Measurements from ENCODE around the gene DENND6B. TPM values are rescaled to one million over a fixed set of nuclear protein-coding genes. Genes with fewer than 3 reads are reported as not detected.

The DENND6B gene
- total RNA-seq, 1 experiment from 2014 or later, result 2.5 TPM

GRCh38 chr22:50282361-50283155 is 44.3 kb downstream of the DENND6B start:
- H3K27ac Mint-ChIP-seq, result no peak overlapping the region
- no peak for TF ChIP-seq ZBTB43 (CRISPR knock-in tag; IDR thresholded peaks at IDR 0.05)
- no peak for TF ChIP-seq E2F5 (CRISPR knock-in tag; IDR thresholded peaks at IDR 0.05)
- TF ChIP-seq ZNF532 (CRISPR knock-in tag; IDR thresholded peaks at IDR 0.05; ENCODE audit: borderline replicate concordance), result no peak
- no peak for TF ChIP-seq ETV6 (CRISPR knock-in tag; IDR thresholded peaks at IDR 0.05)
- no peak for TF ChIP-seq RORB (CRISPR knock-in tag; IDR thresholded peaks at IDR 0.05)
- TF ChIP-seq PRRX2 (CRISPR knock-in tag; IDR thresholded peaks at IDR 0.05), result no peak
- no peak for DNase-seq (ENCODE audit: low spot score)

GRCh38 chr22:50281957-50282356 is 44.9 kb downstream of the DENND6B start:
- Mint-ChIP-seq H3K27ac (no peak overlapping the region), H3K4me3 (no peak overlapping the region), H3K27me3 (ENCODE audit: low read depth) (no peaks in the 10 kb centered on the region), H3K36me3 (peaks cover 33% of the 10 kb centered on the region), H3K4me1 (no peaks in the 10 kb centered on the region), H3K9me3 (no peaks in the 10 kb centered on the region)
- DNase-seq (ENCODE audit: low spot score) (no peak), ATAC-seq (no peak)
- ChIA-PET CTCF (no interaction called here), POLR2A (no interaction called here)
- no peak for TF ChIP-seq SMAD4 (CRISPR knock-in tag; IDR thresholded peaks at IDR 0.05)
- TF ChIP-seq ATF3 (CRISPR knock-in tag; conservative IDR thresholded peaks at IDR 0.05), result no peak
- no peak for TF ChIP-seq ZNF263 (CRISPR knock-in tag; IDR thresholded peaks at IDR 0.05; ENCODE audit: low read depth)
- no peak for TF ChIP-seq ATF1 (CRISPR knock-in tag; IDR thresholded peaks at IDR 0.05)
- TF ChIP-seq ELF4 (CRISPR knock-in tag; IDR thresholded peaks at IDR 0.05; ENCODE audit: low read depth), result no peak
- no peak for TF ChIP-seq ZNF396 (CRISPR knock-in tag; IDR thresholded peaks at IDR 0.05; ENCODE audit: borderline replicate concordance)
- no peak for TF ChIP-seq GABPB1 (CRISPR knock-in tag; IDR thresholded peaks at IDR 0.05)
- TF ChIP-seq ZBTB43 (CRISPR knock-in tag; IDR thresholded peaks at IDR 0.05), result no peak
- no peak for TF ChIP-seq MAX (CRISPR knock-in tag; IDR thresholded peaks at IDR 0.05)
- no peak for TF ChIP-seq AFF4 (CRISPR knock-in tag; IDR thresholded peaks at IDR 0.05; ENCODE audit: borderline replicate concordance)
- TF ChIP-seq PRRX2 (CRISPR knock-in tag; IDR thresholded peaks at IDR 0.05), result no peak
- TF ChIP-seq CDX4 (CRISPR knock-in tag; IDR thresholded peaks at IDR 0.05; ENCODE audit: borderline replicate concordance), result no peak
- no peak for TF ChIP-seq E2F1 (CRISPR knock-in tag; IDR thresholded peaks at IDR 0.05)
- no peak for TF ChIP-seq ESRRA (CRISPR knock-in tag; IDR thresholded peaks at IDR 0.05; ENCODE audit: borderline replicate concordance)

More at GRCh38 chr22:50282361-50283155, 44.3 kb downstream of the DENND6B start:
- Mint-ChIP-seq H3K4me1 (no peaks in the 10 kb centered on the region), H3K36me3 (peaks cover 27% of the 10 kb centered on the region), H3K4me3 (no peak overlapping the region), H3K9me3 (no peaks in the 10 kb centered on the region), H3K27me3 (ENCODE audit: low read depth) (no peaks in the 10 kb centered on the region)
- ATAC-seq, result no peak
- POLR2A ChIA-PET, result no interaction called here
- CTCF ChIA-PET, result interaction anchor here (0.6 kb wide), 1 partner anchor 11 kb away, joined by 3 read pairs; no protein-coding TSS in a partner anchor

All from WTC11 (cell line).